Frontal cortex (tissue), 4 donors: ENCODE measurements around the gene DMTF1. TPM values are rescaled to one million over a fixed set of nuclear protein-coding genes. Genes with fewer than 3 reads are reported as not detected.

Experiments
- DNase-seq, 2 donors: peaks; one replicate each; pipeline ENCODE4 v3.0.0; 2012; ENCODE audit warnings: low spot score in 2 of 2
- FAIRE-seq: peaks from 2 replicates; lab custom pipeline; 2012; peaks lifted over from hg19 to GRCh38; lab: Jason Lieb, UNC
- total RNA-seq: library from RNA; depleted of rRNA; stranded (reverse); fragments of >200 nt; gene quantifications from one replicate; pipeline ENCODE4 v1.2.3, GENCODE V29; 2014
- donor health status: control.
- donor health status: control.
- donor health status: control.

DMTF1 gene
- total RNA-seq, 1 donor from 2014 or later: 105 TPM

GRCh38 chr7:87144173-87144657 lies 8.0 kb upstream of the DMTF1 start:
- no peak for DNase-seq
- FAIRE-seq: no peak

GRCh38 chr7:87146740-87147386 lies 5.4 kb upstream of the DMTF1 start:
- DNase-seq (no peak), FAIRE-seq (no peak)

- DNase-seq (no peak), FAIRE-seq (no peak)
Observed at GRCh38 chr7:87147500-87147899, 4.8 kb upstream of the DMTF1 start.

- peak in 1 of 2 donors; percentile 29 for DNase-seq
- peak; percentile 15 for FAIRE-seq
Observed at GRCh38 chr7:87148332-87148955, 3.8 kb upstream of the DMTF1 start.

DNA sequence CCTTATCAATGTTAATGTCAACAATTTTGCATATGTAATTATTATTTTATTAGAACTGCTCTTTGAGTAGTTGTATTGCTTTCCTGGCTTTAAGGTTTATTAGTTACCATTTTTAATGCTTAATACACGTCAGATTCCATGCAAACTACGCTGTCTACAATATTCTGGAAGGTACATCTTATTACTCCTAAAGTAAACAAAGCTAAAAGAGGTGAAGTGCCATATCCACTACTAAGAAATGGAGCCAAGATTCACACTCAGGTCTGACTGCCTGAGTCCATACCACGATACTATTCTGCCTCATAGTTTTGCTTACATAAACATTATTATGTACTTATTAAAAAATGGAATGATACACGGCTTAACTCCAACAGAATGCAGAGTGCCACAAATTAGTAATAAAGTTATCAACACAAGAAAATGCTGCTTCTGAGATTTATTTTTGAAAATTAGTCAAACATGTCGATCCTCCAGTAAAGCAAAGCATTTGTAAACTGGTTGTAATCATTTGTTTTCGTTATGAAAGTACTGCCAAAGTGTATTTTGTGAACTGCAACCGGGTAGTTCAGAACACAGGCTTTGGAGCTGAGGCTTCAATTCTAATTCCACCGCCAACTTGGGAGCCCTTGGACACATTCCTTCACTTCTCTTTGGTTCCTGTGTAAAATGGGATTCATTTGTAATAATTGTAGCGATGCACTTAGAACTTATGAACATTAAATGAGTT lies 1.1 kb upstream of the DMTF1 start:
- FAIRE-seq: no peak

GRCh38 chr7:87151729-87152111 lies 533 bp upstream of the DMTF1 start:
- DNase-seq: no peak
- no peak for FAIRE-seq

More for the DNA sequence above, 1.1 kb upstream of the DMTF1 start:
- DNase-seq: peak in 1 of 2 donors; percentile 18

DNA sequence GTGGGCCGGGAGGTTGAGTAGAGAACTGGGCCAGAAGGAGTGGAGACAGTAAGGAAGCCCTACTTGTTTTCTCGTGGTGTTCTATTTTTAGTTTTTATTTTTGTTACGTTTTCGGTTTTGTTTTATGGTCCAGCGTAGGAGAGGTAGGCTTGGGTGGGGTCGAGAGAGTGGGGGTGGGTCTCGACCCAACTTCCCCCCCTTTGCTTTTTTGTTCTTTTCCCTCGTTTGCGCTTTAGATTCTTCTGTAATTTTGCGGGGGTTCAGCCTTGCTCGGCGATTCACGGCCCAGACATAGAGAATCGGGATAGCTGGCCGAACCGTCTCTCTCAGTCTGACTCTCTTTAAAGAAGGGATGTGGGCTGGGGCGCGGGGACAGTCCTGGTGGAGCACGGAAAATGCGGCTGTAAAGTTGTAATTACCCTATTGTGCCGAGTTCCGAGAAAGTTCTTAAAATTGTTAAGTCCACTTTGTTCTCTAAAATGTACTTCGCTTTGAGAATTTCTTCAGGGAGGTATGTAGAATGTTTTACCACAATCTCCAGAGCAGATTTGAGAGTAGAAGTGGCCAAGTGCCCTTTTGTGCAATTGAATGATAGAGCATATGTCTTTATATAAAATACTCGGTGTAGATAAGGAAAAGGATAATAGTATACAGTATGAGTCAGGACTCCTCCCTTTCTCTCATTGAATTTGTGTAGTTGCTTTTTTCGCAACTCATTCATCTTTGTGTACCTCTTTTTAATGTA lies 816 bp downstream of the DMTF1 start:
- peak in 1 of 2 donors; percentile 24 for DNase-seq

DNA sequence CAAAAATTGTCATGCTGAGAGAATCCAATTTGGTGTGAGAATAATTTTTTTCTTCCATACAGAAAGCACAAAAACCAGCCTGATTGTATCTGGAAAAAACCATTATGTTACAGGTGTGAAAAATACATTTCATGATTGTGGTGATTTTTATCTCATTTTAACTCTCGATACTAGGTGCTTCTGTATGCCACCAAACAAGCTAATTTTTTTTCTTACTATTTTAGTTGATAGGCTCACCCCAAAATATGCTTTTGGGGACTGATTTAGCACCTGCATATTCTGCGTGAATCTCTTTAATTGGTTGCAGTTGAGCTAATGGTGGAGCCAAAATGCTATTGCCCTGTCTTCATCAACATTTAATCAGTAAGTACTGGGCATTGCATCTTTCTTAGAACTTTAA lies 1.9 kb downstream of the DMTF1 start:
- no peak for FAIRE-seq
- no peak for DNase-seq

More for the DNA sequence above, 816 bp downstream of the DMTF1 start:
- no peak for FAIRE-seq

DNA sequence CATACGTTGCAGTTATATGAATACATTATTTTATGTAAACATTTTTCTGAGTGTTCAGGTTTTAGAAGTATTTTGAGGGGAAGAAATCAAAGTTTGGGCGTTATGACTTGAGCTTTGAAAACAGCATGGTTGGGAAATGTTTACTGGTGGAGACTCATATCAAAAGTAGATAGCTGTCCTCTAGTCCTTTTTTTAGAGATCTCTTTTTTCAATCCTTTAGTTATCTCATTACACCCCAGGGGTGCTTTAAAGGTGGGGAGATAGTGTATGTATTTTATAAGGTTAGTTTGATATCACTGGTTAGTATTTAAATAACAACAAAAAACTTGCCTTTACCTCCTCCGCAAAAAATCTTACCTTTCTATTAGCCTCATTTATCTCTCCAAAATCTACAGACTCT lies 2.3 kb downstream of the DMTF1 start:
- DNase-seq (no peak), FAIRE-seq (no peak)

GRCh38 chr7:87155788-87156187 lies 3.5 kb downstream of the DMTF1 start:
- no peak for FAIRE-seq
- DNase-seq: no peak

- DNase-seq: no peak
- no peak for FAIRE-seq
Observed at GRCh38 chr7:87156709-87157108, 4.5 kb downstream of the DMTF1 start.

DNA sequence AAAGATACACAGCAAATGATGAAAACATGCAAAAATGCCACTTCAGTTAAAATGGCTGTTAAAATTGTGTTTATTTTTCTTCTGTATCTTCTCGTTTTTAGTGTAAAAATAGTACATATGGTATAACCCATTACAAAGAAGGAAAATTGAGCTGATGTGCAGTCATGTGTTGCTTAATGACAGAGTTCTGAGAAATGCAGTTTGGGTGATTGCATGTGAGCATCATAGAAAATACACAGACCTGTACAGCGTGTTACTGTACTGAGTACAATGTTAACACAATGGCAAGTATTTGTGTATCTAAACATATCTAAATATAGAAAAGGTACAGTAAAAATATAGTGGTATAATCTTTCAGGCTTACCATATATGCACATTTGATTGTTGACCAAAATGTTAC lies 7.3 kb downstream of the DMTF1 start:
- no peak for DNase-seq
- FAIRE-seq: no peak

- DNase-seq (no peak), FAIRE-seq (peak; percentile 36)
Observed at GRCh38 chr7:87164433-87164832, 12.2 kb downstream of the DMTF1 start.

GRCh38 chr7:87170828-87171227 lies 18.6 kb downstream of the DMTF1 start:
- no peak for DNase-seq
- FAIRE-seq: no peak

- no peak for FAIRE-seq
- DNase-seq: no peak
Observed at GRCh38 chr7:87171282-87171934, 19.2 kb downstream of the DMTF1 start.

DNA sequence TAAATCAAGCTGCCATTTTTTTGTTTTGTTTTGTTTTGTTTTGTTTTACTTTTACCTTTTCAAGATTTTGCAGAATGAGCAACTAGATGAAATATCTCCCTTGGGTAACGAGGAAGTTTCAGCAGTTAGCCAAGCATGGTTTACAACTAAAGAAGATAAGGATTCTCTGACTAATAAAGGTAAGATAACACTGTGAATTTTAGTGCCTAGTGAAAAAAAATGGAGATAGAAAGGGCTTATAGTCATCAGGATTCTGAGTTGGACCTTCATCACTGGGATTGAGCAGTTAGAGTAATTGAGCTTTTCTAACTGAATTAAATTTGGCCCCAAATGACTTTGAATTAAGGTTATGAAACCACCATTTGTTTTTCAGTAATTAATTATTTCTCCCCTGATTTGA lies 21.2 kb downstream of the DMTF1 start:
- no peak for FAIRE-seq
- DNase-seq: no peak

GRCh38 chr7:87178320-87178719 lies 26.1 kb downstream of the DMTF1 start:
- peak; percentile 17 for FAIRE-seq
- no peak for DNase-seq

DNA sequence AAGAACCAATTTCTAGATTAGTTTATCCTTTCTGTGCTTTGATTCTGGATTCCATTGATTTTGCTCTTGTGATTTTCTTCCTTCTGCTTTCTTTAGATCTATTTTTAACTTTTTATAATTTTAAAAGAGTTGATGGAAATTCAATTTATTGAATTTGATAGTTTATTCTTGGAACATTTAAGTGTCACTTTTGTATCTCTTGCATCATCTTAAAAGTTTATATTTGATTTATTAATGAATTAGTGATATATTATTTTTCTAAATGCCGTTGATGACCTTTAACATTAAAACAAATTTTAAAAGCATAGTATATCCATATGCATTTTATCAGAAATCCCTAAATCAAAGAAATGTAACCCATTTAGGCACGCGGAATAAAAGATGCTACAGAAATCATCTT lies 26.9 kb downstream of the DMTF1 start:
- FAIRE-seq (peak; percentile 47), DNase-seq (no peak)

DNA sequence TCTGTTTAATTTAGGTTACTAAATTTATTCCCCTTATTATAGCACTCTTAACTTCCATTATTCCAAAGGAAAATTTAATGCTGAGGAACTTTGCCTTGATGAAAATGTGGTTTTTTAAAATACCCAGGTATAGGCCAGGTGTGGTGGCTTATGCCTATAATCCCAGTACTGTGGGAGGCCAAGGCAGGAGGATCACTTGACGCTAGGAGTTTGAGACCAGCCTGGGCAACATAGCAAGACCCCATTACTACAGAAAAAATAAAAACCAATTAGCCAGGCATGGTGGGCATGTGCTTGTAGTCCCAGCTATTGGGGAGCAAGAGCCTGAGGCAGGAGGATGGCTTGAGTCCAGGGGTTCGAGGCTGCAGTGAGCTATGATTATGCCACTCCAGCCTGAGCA lies 34.9 kb downstream of the DMTF1 start:
- no peak for DNase-seq
- no peak for FAIRE-seq

DNA sequence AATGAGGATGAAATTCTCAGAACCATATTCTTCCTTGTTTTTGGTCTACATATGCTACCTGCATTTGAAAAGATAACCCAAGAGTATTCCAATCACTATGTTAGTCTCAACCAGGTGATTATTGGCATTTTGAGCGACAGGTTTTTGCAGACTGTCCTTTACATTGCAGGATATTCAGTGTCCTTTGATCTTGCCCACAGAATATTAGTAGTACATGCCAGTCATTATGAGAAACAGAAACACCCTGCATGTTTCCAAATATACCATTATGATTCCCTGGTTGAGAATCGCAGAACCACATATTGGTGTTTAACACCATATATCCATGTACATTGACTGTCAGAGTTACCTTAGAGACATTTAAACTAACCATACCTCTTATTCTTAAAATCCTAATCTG lies 36.7 kb downstream of the DMTF1 start:
- FAIRE-seq (no peak), DNase-seq (no peak)
